Liver (tissue), 9 donors: ENCODE results near the gene FEM1B. TPM values are rescaled to one million over a fixed set of nuclear protein-coding genes. Genes with fewer than 3 reads are reported as not detected.

Experiments
- DNase-seq: peaks from one replicate; pipeline ENCODE4 v3.0.0-alpha.2; 2017; ENCODE audit warnings: low spot score
- H3K27ac ChIP-seq, 2 donors: one replicate each; pipeline ENCODE4 v1.7.0; 2013; ENCODE audit warnings: inconsistent platforms in 2 of 2, low read length in 2 of 2, control low read depth in 1 of 2, low read depth in 1 of 2, mild to moderate bottlenecking in 1 of 2
- H3K27me3 ChIP-seq, 4 donors: one replicate each; pipeline versions ENCODE4 v1.6.1 to v1.7.0; 2013; ENCODE audit warnings: low read length in 3 of 4, inconsistent platforms in 1 of 4, mild to moderate bottlenecking in 1 of 4, moderate library complexity in 1 of 4; ENCODE audit not compliant: control insufficient read depth in 4 of 4, insufficient read depth in 4 of 4
- H3K36me3 ChIP-seq, 4 donors: one replicate each; pipeline versions ENCODE4 v1.6.1 to v1.7.0; 2013; ENCODE audit warnings: low read length in 3 of 4, mild to moderate bottlenecking in 3 of 4, low read depth in 1 of 4, moderate library complexity in 1 of 4; ENCODE audit not compliant: control insufficient read depth in 4 of 4, insufficient read depth in 3 of 4
- H3K4me1 ChIP-seq, 4 donors: one replicate each; pipeline versions ENCODE4 v1.6.1 to v1.7.0; 2013; ENCODE audit warnings: low read length in 3 of 4, mild to moderate bottlenecking in 3 of 4, moderate library complexity in 1 of 4; ENCODE audit not compliant: control insufficient read depth in 4 of 4, insufficient read depth in 4 of 4
- H3K4me3 ChIP-seq, 3 donors: one replicate each; pipeline versions ENCODE4 v1.6.1 to v1.7.0; 2013; ENCODE audit warnings: low read length in 3 of 3, control low read depth in 1 of 3, low read depth in 1 of 3, mild to moderate bottlenecking in 1 of 3
- H3K9ac ChIP-seq, 2 donors: one replicate each; pipeline ENCODE4 v1.7.0; 2013; ENCODE audit warnings: low read length in 2 of 2, mild to moderate bottlenecking in 2 of 2, moderate library complexity in 2 of 2, control low read depth in 1 of 2, low read depth in 1 of 2
- H3K9me3 ChIP-seq, 4 donors: one replicate each; pipeline versions ENCODE4 v1.6.1 to v1.7.0; 2013; ENCODE audit warnings: low read length in 3 of 4; ENCODE audit not compliant: control insufficient read depth in 4 of 4
- EGR1 ChIP-seq, 2 donors: IDR thresholded peaks; 2 replicates each; pipeline ENCODE4 v1.6.1; 2016 to 2018; ENCODE audit warnings: antibody characterized with exemption in 2 of 2, low read depth in 2 of 2
- FOXA1 ChIP-seq: IDR thresholded peaks from 2 replicates; pipeline ENCODE4 v1.6.1; 2016; ENCODE audit warnings: antibody characterized with exemption
- FOXA2 ChIP-seq: IDR thresholded peaks from 2 replicates; pipeline ENCODE4 v1.6.1; 2016; ENCODE audit warnings: antibody characterized with exemption
- GABPA ChIP-seq, 2 donors: IDR thresholded peaks in 1 of 2; conservative IDR thresholded peaks in 1 of 2; 2 replicates each; pipeline ENCODE4 v1.6.1; 2016; ENCODE audit warnings: antibody characterized with exemption in 2 of 2, mild to moderate bottlenecking in 1 of 2, moderate library complexity in 1 of 2
- HNF4A ChIP-seq, 2 donors: conservative IDR thresholded peaks; 2 replicates each; pipeline ENCODE4 v1.6.1; 2016; ENCODE audit warnings: antibody characterized with exemption in 2 of 2, mild to moderate bottlenecking in 2 of 2
- HNF4G ChIP-seq: IDR thresholded peaks from 2 replicates; pipeline ENCODE4 v1.6.1; 2016; ENCODE audit warnings: antibody characterized with exemption
- RAD21 ChIP-seq, 2 donors: IDR thresholded peaks; 2 replicates each; pipeline ENCODE4 v1.6.1; 2016; ENCODE audit warnings: antibody characterized with exemption in 2 of 2, mild to moderate bottlenecking in 2 of 2
- RXRA ChIP-seq, 2 donors: IDR thresholded peaks; 2 replicates each; pipeline ENCODE4 v1.6.1; 2017 to 2018; ENCODE audit warnings: antibody characterized with exemption in 2 of 2, mild to moderate bottlenecking in 1 of 2
- SP1 ChIP-seq: IDR thresholded peaks from 2 replicates; pipeline ENCODE4 v1.6.1; 2018; ENCODE audit warnings: antibody characterized with exemption, mild to moderate bottlenecking
- YY1 ChIP-seq: IDR thresholded peaks from 2 replicates; pipeline ENCODE4 v1.6.1; 2016; ENCODE audit warnings: antibody characterized with exemption, mild to moderate bottlenecking
- WGBS: extraction: QIAGEN DNeasy Blood & Tissue Kit; methylation state at CpG from one replicate; pipeline ENCODE4 v1.1.7; 2013; 5-methylcytosine and 5-hydroxymethylcytosine counted together
- polyA plus RNA-seq, 2 donors: library from polyadenylated mRNA; stranded (reverse) in 1 of 2; unstranded in 1 of 2; fragments of 200-250 nt in 1 of 2; fragments of >200 nt in 1 of 2; fragmentation: Nextera tagmentation in 1 of 2; extraction: Ambion mirVana in 1 of 2; gene quantifications; one replicate each; pipeline versions ENCODE4 v1.2.1 to v1.2.3, GENCODE V29; 2013 to 2015
- total RNA-seq, 2 donors: library from RNA; depleted of rRNA; stranded (reverse); fragments of >200 nt; gene quantifications; one replicate each; pipeline ENCODE4 v1.2.3, GENCODE V29; 2014
- TF ChIP-seq, protein P1 (sequence below): IDR thresholded peaks from 2 replicates; pipeline ENCODE4 v1.6.1; 2016; ENCODE audit warnings: antibody characterized with exemption
- TF ChIP-seq, protein P2 (sequence below): IDR thresholded peaks from 2 replicates; pipeline ENCODE4 v1.6.1; 2016; ENCODE audit warnings: antibody characterized with exemption
- TF ChIP-seq, protein P3 (sequence below): IDR thresholded peaks from 2 replicates; pipeline ENCODE4 v1.6.1; 2016; ENCODE audit warnings: antibody characterized with exemption
- donor health status: healthy.
- donor health status: healthy.
- donor health status: healthy.
- donor health status: healthy.
- donor health status: healthy.

FEM1B gene
- total and polyA plus RNA-seq, 4 donors: 6.2 to 39.5 (median 17.8) TPM

DNA sequence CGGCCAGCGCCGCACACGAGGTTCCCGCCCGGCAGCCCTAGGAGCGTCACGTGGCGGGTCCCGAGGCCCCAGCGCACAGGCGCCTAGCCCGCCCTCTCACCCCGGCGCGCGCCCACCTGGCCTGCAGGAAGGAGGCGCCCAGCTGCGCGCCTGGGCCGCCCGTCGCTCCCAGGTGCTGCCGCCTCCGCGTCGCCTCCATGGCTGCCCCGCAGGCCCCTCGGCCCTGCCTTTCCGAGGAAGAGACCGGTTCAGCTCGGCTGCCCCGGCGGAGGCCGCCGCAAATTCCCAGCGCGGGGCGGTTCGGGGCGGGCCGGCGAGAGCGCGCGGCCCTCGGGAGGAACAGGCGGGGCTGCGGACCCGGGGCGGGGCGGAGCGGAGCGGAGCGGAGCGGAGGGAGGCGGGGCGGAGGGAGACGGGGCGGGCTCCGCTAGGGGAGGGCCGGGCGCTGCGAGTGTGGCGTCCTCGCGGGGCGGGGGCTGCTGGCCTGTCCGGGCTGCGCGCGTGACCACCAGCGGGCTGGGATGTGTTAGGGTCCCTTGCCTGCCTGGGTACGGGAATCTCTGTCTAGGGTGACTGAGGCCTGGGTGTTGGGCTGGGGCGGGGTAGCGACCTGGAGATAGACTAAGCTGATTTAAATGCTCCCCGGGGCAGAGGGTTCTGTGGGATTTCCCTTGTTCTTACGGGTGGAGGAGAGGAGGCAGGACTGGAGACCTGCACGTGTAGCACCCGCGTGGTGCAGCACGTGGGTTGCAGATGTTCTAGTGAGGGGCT, 48.0 kb upstream of the FEM1B start, which contains the start of gene CLN6:
Gene CLN6 (minus strand): TSS at position 343 of the 771 bp plus-strand sequence. CDS start 144 bp downstream, at position 199.
- WGBS: under 1% methylated on average over 82 of the region's 82 CpGs
- Histone ChIP-seq H3K4me1 (peaks cover 8 to 26% (median 21%) of the 10 kb centered on the region in 4 donors), H3K4me3 (peak within 1 kb of the TSS; percentile 66 to 87 (median 87)), H3K9ac (peak within 1 kb of the TSS; percentile 48 to 60), H3K27ac (peak within 1 kb of the TSS; percentile 88 to 91), H3K9me3 (no peaks in the 10 kb centered on the region), H3K27me3 (no peaks in the 10 kb centered on the region), H3K36me3 (no peaks in the 10 kb centered on the region)
- TF ChIP-seq, protein P1, sequence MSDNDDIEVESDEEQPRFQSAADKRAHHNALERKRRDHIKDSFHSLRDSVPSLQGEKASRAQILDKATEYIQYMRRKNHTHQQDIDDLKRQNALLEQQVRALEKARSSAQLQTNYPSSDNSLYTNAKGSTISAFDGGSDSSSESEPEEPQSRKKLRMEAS: peak; percentile 13
- no peak for TF ChIP-seq FOXA1
- TF ChIP-seq, protein P2, sequence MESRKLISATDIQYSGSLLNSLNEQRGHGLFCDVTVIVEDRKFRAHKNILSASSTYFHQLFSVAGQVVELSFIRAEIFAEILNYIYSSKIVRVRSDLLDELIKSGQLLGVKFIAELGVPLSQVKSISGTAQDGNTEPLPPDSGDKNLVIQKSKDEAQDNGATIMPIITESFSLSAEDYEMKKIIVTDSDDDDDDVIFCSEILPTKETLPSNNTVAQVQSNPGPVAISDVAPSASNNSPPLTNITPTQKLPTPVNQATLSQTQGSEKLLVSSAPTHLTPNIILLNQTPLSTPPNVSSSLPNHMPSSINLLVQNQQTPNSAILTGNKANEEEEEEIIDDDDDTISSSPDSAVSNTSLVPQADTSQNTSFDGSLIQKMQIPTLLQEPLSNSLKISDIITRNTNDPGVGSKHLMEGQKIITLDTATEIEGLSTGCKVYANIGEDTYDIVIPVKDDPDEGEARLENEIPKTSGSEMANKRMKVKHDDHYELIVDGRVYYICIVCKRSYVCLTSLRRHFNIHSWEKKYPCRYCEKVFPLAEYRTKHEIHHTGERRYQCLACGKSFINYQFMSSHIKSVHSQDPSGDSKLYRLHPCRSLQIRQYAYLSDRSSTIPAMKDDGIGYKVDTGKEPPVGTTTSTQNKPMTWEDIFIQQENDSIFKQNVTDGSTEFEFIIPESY: no peak
- peak; percentile 36 for TF ChIP-seq SP1
- TF ChIP-seq HNF4A (conservative IDR thresholded peaks at IDR 0.05): peak in 1 of 2 donors; percentile 19
- TF ChIP-seq HNF4G: no peak
- TF ChIP-seq RXRA (IDR thresholded peaks at IDR 0.05): peak in 1 of 2 donors; percentile 15
- DNase-seq: peak; percentile 88

DNA sequence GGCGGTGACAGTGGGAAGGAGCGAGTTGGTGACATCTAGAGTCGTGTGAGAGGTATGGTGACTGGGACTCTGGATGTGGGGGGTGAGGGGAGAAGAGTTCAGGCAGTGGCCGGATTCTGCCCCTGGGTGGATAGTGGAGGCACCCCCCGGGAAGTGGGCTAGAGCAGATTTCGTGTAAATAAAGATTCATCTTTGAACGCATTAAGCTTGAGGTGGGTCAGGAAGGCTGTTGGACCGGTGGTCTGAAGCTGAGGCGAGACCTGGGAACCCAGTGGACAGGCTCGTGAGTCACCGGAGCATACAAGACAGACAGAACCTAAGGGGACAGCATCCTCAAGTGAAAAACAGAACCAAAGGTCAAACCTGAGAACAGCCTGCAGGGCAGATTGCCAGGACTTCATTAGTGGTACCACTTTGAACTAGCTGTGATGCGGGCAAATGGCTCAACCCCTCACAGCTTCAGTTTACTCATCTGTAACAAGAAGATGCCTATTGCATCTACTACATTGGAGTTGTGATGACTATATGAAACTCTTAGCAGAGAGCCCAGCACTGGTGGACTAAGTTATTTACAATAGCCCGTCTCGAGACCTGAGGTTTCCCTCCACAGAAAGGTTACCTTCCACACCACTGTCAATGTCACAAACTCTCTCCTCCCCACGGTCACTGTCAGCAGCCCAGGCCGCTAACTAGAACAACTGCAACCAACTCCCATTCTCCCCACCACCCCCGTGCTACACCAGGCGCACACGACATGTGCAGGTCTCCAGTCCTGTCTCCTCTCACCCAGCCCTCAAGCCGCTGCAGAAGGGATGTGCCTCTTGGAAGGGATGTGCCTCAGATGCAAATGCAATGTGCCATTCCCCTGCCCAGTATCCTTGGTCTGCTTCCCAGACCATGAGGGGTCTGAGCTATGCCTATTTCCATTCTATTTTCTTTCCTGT, 47.1 kb upstream of the FEM1B start:
- WGBS: 65% methylated on average over 20 of the region's 20 CpGs
- peak overlapping the region; percentile 88 to 91 for H3K27ac ChIP-seq
- peak overlapping the region; percentile 66 to 87 (median 80) for H3K4me3 ChIP-seq
- DNase-seq: peak; percentile 32
- H3K4me1 ChIP-seq: peaks cover 8 to 26% (median 19%) of the 10 kb centered on the region in 4 donors
- no peaks in the 10 kb centered on the region for H3K9me3 ChIP-seq
- TF ChIP-seq HNF4G (no peak), SP1 (peak; percentile 21), RAD21 (IDR thresholded peaks at IDR 0.05) (peak in 1 of 2 donors; percentile 24), EGR1 (IDR thresholded peaks at IDR 0.05; ENCODE audit: low read depth in 2 of 2) (no peak), FOXA2 (no peak), YY1 (no peak), GABPA (IDR thresholded peaks at IDR 0.05 in 1 of 2, conservative IDR thresholded peaks at IDR 0.05 in 1 of 2) (no peak)
- TF ChIP-seq, protein P3, sequence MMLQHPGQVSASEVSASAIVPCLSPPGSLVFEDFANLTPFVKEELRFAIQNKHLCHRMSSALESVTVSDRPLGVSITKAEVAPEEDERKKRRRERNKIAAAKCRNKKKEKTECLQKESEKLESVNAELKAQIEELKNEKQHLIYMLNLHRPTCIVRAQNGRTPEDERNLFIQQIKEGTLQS: no peak
- peak overlapping the region; percentile 48 to 60 for H3K9ac ChIP-seq
- no peaks in the 10 kb centered on the region for H3K36me3 ChIP-seq
- H3K27me3 ChIP-seq: no peaks in the 10 kb centered on the region
